ENCODE measurements around the gene KRTAP10-10.

KRTAP10-10 gene

GRCh38 chr21:44612029-44612486 is 25.1 kb upstream of the KRTAP10-10 start, which contains the start of gene KRTAP10-8:
TSS of gene KRTAP10-8 (plus strand) at chr21:44612079. CDS start at chr21:44612101, 22 bp downstream.
- Histone ChIP-seq H3K9me3 (peaks cover 0 to 24% (median 21%) of the 10 kb centered on the region in 3 donors), H3K4me3 (no peak within 1 kb of the TSS), H3K27me3 (peaks cover 0 to 39% of the 10 kb centered on the region in 2 donors), H3K36me3 (no peaks in the 10 kb centered on the region), H3K27ac (no peak within 1 kb of the TSS), H3K4me1 (no peaks in the 10 kb centered on the region)
- no peak for DNase-seq
- TF ChIP-seq CTCF (IDR thresholded peaks at IDR 0.05): no peak
- intact Hi-C loops (cut with DNase I; ENCODE audit: low total_unique reads): no loop called here

- peaks cover 0 to 24% (median 21%) of the 10 kb centered on the region in 3 donors for H3K9me3 ChIP-seq
- intact Hi-C loops (cut with DNase I; ENCODE audit: low total_unique reads): no loop called here
- no peaks in the 10 kb centered on the region for H3K36me3 ChIP-seq
- no peak overlapping the region for H3K27ac ChIP-seq
- DNase-seq: no peak
- no peak for TF ChIP-seq CTCF (IDR thresholded peaks at IDR 0.05)
- H3K4me1 ChIP-seq: no peaks in the 10 kb centered on the region
- peaks cover 0 to 41% of the 10 kb centered on the region in 2 donors for H3K27me3 ChIP-seq
- H3K4me3 ChIP-seq: no peak overlapping the region
Measured at GRCh38 chr21:44612669-44613229, 24.4 kb upstream of the KRTAP10-10 start.

- no peaks in the 10 kb centered on the region for H3K4me1 ChIP-seq
- intact Hi-C loops (cut with DNase I; ENCODE audit: low total_unique reads): no loop called here
- TF ChIP-seq CTCF (IDR thresholded peaks at IDR 0.05): no peak
- H3K27ac ChIP-seq: no peak overlapping the region
- no peaks in the 10 kb centered on the region for H3K36me3 ChIP-seq
- no peak overlapping the region for H3K4me3 ChIP-seq
- H3K27me3 ChIP-seq: peaks cover 0 to 41% of the 10 kb centered on the region in 2 donors
- DNase-seq: no peak
- peaks cover 0 to 24% (median 21%) of the 10 kb centered on the region in 3 donors for H3K9me3 ChIP-seq
Measured at GRCh38 chr21:44613386-44614155, 23.6 kb upstream of the KRTAP10-10 start.

- Histone ChIP-seq H3K27ac (no peak overlapping the region), H3K9me3 (peaks cover 0 to 23% (median 18%) of the 10 kb centered on the region in 3 donors), H3K27me3 (peaks cover 0 to 41% of the 10 kb centered on the region in 2 donors), H3K4me1 (no peaks in the 10 kb centered on the region), H3K4me3 (no peak overlapping the region), H3K36me3 (no peaks in the 10 kb centered on the region)
- intact Hi-C loops (cut with DNase I; ENCODE audit: low total_unique reads): no loop called here
- no peak for DNase-seq
- TF ChIP-seq CTCF (IDR thresholded peaks at IDR 0.05): no peak
Measured at GRCh38 chr21:44614161-44614631, 23.0 kb upstream of the KRTAP10-10 start.

GRCh38 chr21:44614961-44615391 is 22.2 kb upstream of the KRTAP10-10 start:
- intact Hi-C loops (cut with DNase I; ENCODE audit: low total_unique reads): no loop called here
- no peak for TF ChIP-seq CTCF (IDR thresholded peaks at IDR 0.05)
- Histone ChIP-seq H3K4me1 (no peaks in the 10 kb centered on the region), H3K36me3 (no peaks in the 10 kb centered on the region), H3K27ac (no peak overlapping the region), H3K27me3 (peaks cover 0 to 41% of the 10 kb centered on the region in 2 donors), H3K4me3 (no peak overlapping the region), H3K9me3 (peaks cover 0 to 20% (median 13%) of the 10 kb centered on the region in 3 donors)
- DNase-seq: no peak

Measured in tibial artery (tissue), 4 donors.